ENCODE data around the gene GJA3. TPM values are rescaled to one million over a fixed set of nuclear protein-coding genes. Genes with fewer than 3 reads are reported as not detected.

GJA3 gene
- total and polyA plus RNA-seq, 11 donors = 5.4 to 30.5 (median 16.5) TPM

DNA sequence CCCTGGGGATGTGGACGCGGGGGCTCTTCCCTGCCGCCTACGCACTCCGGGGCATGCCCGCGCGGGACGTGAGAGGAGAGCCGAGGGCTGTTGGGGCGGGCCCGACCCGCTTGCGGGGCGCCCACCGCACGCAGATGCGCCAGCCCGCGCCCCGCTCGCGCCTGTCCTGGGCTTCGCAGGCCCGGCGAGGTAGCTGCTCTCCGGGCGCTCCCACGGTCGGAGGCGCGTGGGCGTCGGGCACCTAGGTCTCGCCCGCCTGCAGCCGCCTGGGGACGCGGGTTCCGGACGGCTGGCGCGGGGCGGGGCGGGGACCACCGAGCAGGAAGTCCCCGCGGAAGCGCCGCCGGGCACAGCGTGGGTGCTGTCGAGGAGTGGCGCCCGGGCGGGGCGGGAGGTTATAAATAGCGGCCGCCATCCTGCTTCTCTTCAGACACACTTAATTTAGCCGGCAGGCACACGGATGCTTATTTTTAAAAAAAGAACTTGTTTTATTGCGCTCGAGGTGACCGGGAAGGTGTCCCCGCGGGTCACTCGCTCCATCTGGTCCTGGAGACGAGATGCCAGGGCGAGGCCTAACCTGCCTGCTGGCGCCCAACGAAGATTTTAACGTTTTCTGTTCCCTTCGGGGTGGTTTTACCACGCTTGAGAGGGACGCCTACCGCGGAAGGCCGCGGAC lies 561 bp upstream of the GJA3 start:
- no peaks in the 10 kb centered on the region for H3K36me3 ChIP-seq
- H3K27me3 ChIP-seq = peaks cover 8 to 80% (median 32%) of the 10 kb centered on the region in 9 donors
- peak overlapping the region in 11 of 12 donors; percentile 56 to 90 (median 78) for H3K27ac ChIP-seq
- WGBS, 4 donors = 2 to 5% (median 3%) methylated on average over 21 to 79 of the region's 79 CpGs
- TF ChIP-seq POLR2A (IDR thresholded peaks at IDR 0.05) = no peak
- TF ChIP-seq, protein P1, sequence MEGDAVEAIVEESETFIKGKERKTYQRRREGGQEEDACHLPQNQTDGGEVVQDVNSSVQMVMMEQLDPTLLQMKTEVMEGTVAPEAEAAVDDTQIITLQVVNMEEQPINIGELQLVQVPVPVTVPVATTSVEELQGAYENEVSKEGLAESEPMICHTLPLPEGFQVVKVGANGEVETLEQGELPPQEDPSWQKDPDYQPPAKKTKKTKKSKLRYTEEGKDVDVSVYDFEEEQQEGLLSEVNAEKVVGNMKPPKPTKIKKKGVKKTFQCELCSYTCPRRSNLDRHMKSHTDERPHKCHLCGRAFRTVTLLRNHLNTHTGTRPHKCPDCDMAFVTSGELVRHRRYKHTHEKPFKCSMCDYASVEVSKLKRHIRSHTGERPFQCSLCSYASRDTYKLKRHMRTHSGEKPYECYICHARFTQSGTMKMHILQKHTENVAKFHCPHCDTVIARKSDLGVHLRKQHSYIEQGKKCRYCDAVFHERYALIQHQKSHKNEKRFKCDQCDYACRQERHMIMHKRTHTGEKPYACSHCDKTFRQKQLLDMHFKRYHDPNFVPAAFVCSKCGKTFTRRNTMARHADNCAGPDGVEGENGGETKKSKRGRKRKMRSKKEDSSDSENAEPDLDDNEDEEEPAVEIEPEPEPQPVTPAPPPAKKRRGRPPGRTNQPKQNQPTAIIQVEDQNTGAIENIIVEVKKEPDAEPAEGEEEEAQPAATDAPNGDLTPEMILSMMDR (IDR thresholded peaks at IDR 0.05) = peak in 1 of 12 donors; percentile 2
- peaks cover 0 to 23% (median 8%) of the 10 kb centered on the region in 12 donors for H3K4me1 ChIP-seq
- DNase-seq (peak in 4 of 5 donors; percentile 51 to 61 (median 56)), ATAC-seq (peak; percentile 53 to 78 (median 69))
- intact Hi-C loops (cut with DNase I) = loop anchor here in 9 of 10 donors (1.0 to 10.0 kb wide), 14 partner anchors 21 to 234 kb away; no protein-coding TSS in a partner anchor
- no peaks in the 10 kb centered on the region for H3K9me3 ChIP-seq
- peak overlapping the region; percentile 45 to 72 (median 62) for H3K4me3 ChIP-seq

- 20 to 30% (median 22%) methylated on average over 18 of the region's 18 CpGs for WGBS, 4 donors
- Histone ChIP-seq H3K4me3 (peak overlapping the region; percentile 45 to 72 (median 62)), H3K36me3 (no peaks in the 10 kb centered on the region), H3K27ac (peak overlapping the region in 11 of 12 donors; percentile 56 to 90 (median 78)), H3K4me1 (peaks cover 0 to 23% (median 8%) of the 10 kb centered on the region in 12 donors), H3K27me3 (peaks cover 8 to 90% (median 32%) of the 10 kb centered on the region in 9 donors), H3K9me3 (no peaks in the 10 kb centered on the region)
- TF ChIP-seq POLR2A (IDR thresholded peaks at IDR 0.05) = no peak
- TF ChIP-seq, protein P1 (IDR thresholded peaks at IDR 0.05) = no peak
- no peak for DNase-seq
- intact Hi-C loops (cut with DNase I) = loop anchor here in 9 of 10 donors (1.0 to 10.0 kb wide), 14 partner anchors 19 to 232 kb away; no protein-coding TSS in a partner anchor
- no peak for ATAC-seq
Observed at GRCh38 chr13:20159646-20160305, 1.1 kb downstream of the GJA3 start.

DNA sequence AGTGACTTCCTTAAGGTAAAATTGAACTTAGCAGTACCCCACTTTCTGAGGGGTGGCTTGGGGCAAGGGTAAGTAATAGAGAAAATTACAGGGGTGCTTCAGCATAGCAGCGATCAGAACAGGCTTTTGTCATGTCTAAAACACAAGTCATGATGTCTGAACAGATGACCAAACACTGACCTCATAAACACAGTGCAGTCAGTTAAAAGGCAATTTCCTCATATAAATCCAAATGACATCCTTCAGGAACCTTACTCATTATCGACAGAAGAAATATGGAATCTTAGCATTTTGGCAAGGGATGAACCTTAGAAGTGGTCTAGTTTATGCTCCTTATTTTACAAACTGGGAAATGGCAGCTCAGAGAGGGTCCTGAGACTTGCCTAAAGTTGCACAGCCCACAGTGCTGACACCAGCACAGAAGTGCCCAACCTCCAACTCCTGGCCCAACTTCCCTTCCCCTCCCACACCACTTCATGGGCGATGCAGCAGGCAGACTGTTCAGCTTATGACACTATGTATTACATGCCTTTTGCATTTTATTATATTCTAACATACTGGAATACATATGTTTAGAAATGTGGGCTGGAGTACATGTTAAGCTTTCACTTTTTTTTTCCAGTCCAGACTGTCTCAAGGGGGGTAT lies 3.6 kb downstream of the GJA3 start:
- no peak overlapping the region for H3K27ac ChIP-seq
- peak in 1 of 4 donors; percentile 33 for ATAC-seq
- TF ChIP-seq POLR2A (IDR thresholded peaks at IDR 0.05) = no peak
- TF ChIP-seq, protein P1 (IDR thresholded peaks at IDR 0.05) = no peak
- intact Hi-C loops (cut with DNase I) = no loop called here
- H3K9me3 ChIP-seq = no peaks in the 10 kb centered on the region
- whole genome bisulfite sequencing, 4 donors = 49 to 52% (median 50%) methylated on average over 3 of the region's 3 CpGs
- no peaks in the 10 kb centered on the region for H3K36me3 ChIP-seq
- peaks cover 0 to 23% (median 8%) of the 10 kb centered on the region in 12 donors for H3K4me1 ChIP-seq
- no peak for DNase-seq
- H3K4me3 ChIP-seq = no peak overlapping the region
- peaks cover 8 to 75% (median 32%) of the 10 kb centered on the region in 9 donors for H3K27me3 ChIP-seq
